ENCODE measurements around the gene HHIPL1. TPM values are rescaled to one million over a fixed set of nuclear protein-coding genes. Genes with fewer than 3 reads are reported as not detected.

HHIPL1 gene
- total RNA-seq, 2 experiments from 2014 or later, result 0.09 TPM; not detected in 1

GRCh38 chr14:99706107-99706900, 61.4 kb downstream of the HHIPL1 start:
- Mint-ChIP-seq H3K36me3 (peaks cover 5% of the 10 kb centered on the region), H3K4me3 (no peak overlapping the region), H3K27me3 (peaks cover 6% of the 10 kb centered on the region), H3K9me3 (ENCODE audit: low read depth) (peaks cover 14% of the 10 kb centered on the region), H3K4me1 (no peaks in the 10 kb centered on the region), H3K27ac (no peak overlapping the region)
- DNase-seq, result no peak
- CTCF ChIA-PET, result no interaction called here
- ATAC-seq, result no peak

- Mint-ChIP-seq H3K9me3 (ENCODE audit: low read depth) (peaks cover 14% of the 10 kb centered on the region), H3K27ac (no peak overlapping the region), H3K4me1 (no peaks in the 10 kb centered on the region), H3K27me3 (peaks cover 6% of the 10 kb centered on the region), H3K4me3 (no peak overlapping the region), H3K36me3 (peaks cover 5% of the 10 kb centered on the region)
- DNase-seq (no peak), ATAC-seq (no peak)
- CTCF ChIA-PET, result no interaction called here
Measured at GRCh38 chr14:99707420-99707819, 62.5 kb downstream of the HHIPL1 start.

GRCh38 chr14:99707921-99708320, 63.0 kb downstream of the HHIPL1 start:
- Mint-ChIP-seq H3K27ac (no peak overlapping the region), H3K9me3 (ENCODE audit: low read depth) (peaks cover 12% of the 10 kb centered on the region), H3K4me3 (no peak overlapping the region), H3K27me3 (peaks cover 4% of the 10 kb centered on the region), H3K36me3 (peaks cover 3% of the 10 kb centered on the region), H3K4me1 (no peaks in the 10 kb centered on the region)
- DNase-seq, result no peak
- CTCF ChIA-PET, result no interaction called here
- no peak for ATAC-seq

- CTCF ChIA-PET, result no interaction called here
- no peaks in the 10 kb centered on the region for H3K4me1 Mint-ChIP-seq
- no peak overlapping the region for H3K27ac Mint-ChIP-seq
- DNase-seq (no peak), ATAC-seq (no peak)
- H3K27me3 Mint-ChIP-seq, result peaks cover 3% of the 10 kb centered on the region
- peaks cover 6% of the 10 kb centered on the region for H3K9me3 Mint-ChIP-seq (ENCODE audit: low read depth)
- H3K36me3 Mint-ChIP-seq, result no peaks in the 10 kb centered on the region
- H3K4me3 Mint-ChIP-seq, result no peak overlapping the region
Measured at GRCh38 chr14:99708449-99708848, 63.5 kb downstream of the HHIPL1 start.

- no peak overlapping the region for H3K27ac Mint-ChIP-seq
- H3K27me3 Mint-ChIP-seq, result peaks cover 9% of the 10 kb centered on the region
- no peaks in the 10 kb centered on the region for H3K9me3 Mint-ChIP-seq (ENCODE audit: low read depth)
- CTCF ChIA-PET, result interaction anchor here (0.6 kb wide), 1 partner anchor 22 kb away, joined by 3 read pairs; no protein-coding TSS in a partner anchor
- no peaks in the 10 kb centered on the region for H3K4me1 Mint-ChIP-seq
- H3K36me3 Mint-ChIP-seq, result no peaks in the 10 kb centered on the region
- H3K4me3 Mint-ChIP-seq, result no peak overlapping the region
- DNase-seq, result no peak
- no peak for ATAC-seq
Measured at GRCh38 chr14:99713972-99714371, 69.0 kb downstream of the HHIPL1 start.

GRCh38 chr14:99715266-99716000, 70.5 kb downstream of the HHIPL1 start:
- CTCF ChIA-PET, result interaction anchor here (2.9 kb wide), 1 partner anchor 15 kb away, joined by 14 read pairs; no protein-coding TSS in a partner anchor
- no peak for ATAC-seq
- no peaks in the 10 kb centered on the region for H3K4me1 Mint-ChIP-seq
- no peak for DNase-seq
- H3K27ac Mint-ChIP-seq, result no peak overlapping the region
- H3K27me3 Mint-ChIP-seq, result peaks cover 9% of the 10 kb centered on the region
- H3K4me3 Mint-ChIP-seq, result no peak overlapping the region
- H3K36me3 Mint-ChIP-seq, result no peaks in the 10 kb centered on the region
- no peaks in the 10 kb centered on the region for H3K9me3 Mint-ChIP-seq (ENCODE audit: low read depth)

GRCh38 chr14:99716091-99716849, 71.3 kb downstream of the HHIPL1 start:
- DNase-seq, result no peak
- Mint-ChIP-seq H3K9me3 (ENCODE audit: low read depth) (no peaks in the 10 kb centered on the region), H3K27me3 (peaks cover 9% of the 10 kb centered on the region), H3K4me3 (no peak overlapping the region), H3K36me3 (no peaks in the 10 kb centered on the region), H3K4me1 (no peaks in the 10 kb centered on the region), H3K27ac (no peak overlapping the region)
- CTCF ChIA-PET, result interaction anchor here (2.9 kb wide), 1 partner anchor 14 kb away, joined by 14 read pairs; no protein-coding TSS in a partner anchor
- no peak for ATAC-seq

- Mint-ChIP-seq H3K36me3 (no peaks in the 10 kb centered on the region), H3K4me1 (no peaks in the 10 kb centered on the region), H3K27ac (no peak overlapping the region), H3K4me3 (no peak overlapping the region), H3K9me3 (ENCODE audit: low read depth) (no peaks in the 10 kb centered on the region), H3K27me3 (peaks cover 9% of the 10 kb centered on the region)
- no peak for ATAC-seq
- CTCF ChIA-PET, result interaction anchor here (2.9 kb wide), 1 partner anchor 13 kb away, joined by 14 read pairs; no protein-coding TSS in a partner anchor
- peak; percentile 34 for DNase-seq
Measured at GRCh38 chr14:99716850-99717681, 72.1 kb downstream of the HHIPL1 start.

- Mint-ChIP-seq H3K27ac (no peak overlapping the region), H3K4me3 (no peak overlapping the region), H3K27me3 (peaks cover 9% of the 10 kb centered on the region), H3K9me3 (ENCODE audit: low read depth) (no peaks in the 10 kb centered on the region), H3K4me1 (no peaks in the 10 kb centered on the region), H3K36me3 (no peaks in the 10 kb centered on the region)
- CTCF ChIA-PET, result interaction anchor here (2.9 kb wide), 1 partner anchor 13 kb away, joined by 14 read pairs; no protein-coding TSS in a partner anchor
- DNase-seq, result no peak
- ATAC-seq, result no peak
Measured at GRCh38 chr14:99717682-99718013, 72.7 kb downstream of the HHIPL1 start.

GRCh38 chr14:99718031-99718810, 73.3 kb downstream of the HHIPL1 start:
- H3K9me3 Mint-ChIP-seq (ENCODE audit: low read depth), result no peaks in the 10 kb centered on the region
- no peak overlapping the region for H3K4me3 Mint-ChIP-seq
- H3K27me3 Mint-ChIP-seq, result peaks cover 9% of the 10 kb centered on the region
- no peaks in the 10 kb centered on the region for H3K4me1 Mint-ChIP-seq
- H3K27ac Mint-ChIP-seq, result no peak overlapping the region
- CTCF ChIA-PET, result no interaction called here
- DNase-seq (peak; percentile 28), ATAC-seq (no peak)
- no peaks in the 10 kb centered on the region for H3K36me3 Mint-ChIP-seq

- H3K9me3 Mint-ChIP-seq (ENCODE audit: low read depth), result no peaks in the 10 kb centered on the region
- CTCF ChIA-PET, result no interaction called here
- ATAC-seq, result no peak
- no peak overlapping the region for H3K27ac Mint-ChIP-seq
- H3K36me3 Mint-ChIP-seq, result no peaks in the 10 kb centered on the region
- H3K4me1 Mint-ChIP-seq, result no peaks in the 10 kb centered on the region
- H3K4me3 Mint-ChIP-seq, result no peak overlapping the region
- peaks cover 8% of the 10 kb centered on the region for H3K27me3 Mint-ChIP-seq
- DNase-seq, result no peak
Measured at GRCh38 chr14:99718811-99719192, 73.9 kb downstream of the HHIPL1 start.

All from activated CD8-positive, alpha-beta memory T cell treated with anti-CD3 and anti-CD28 coated beads, Interleukin-2, amount 10 ng/mL, durations not matched to agents 7 days and 5 days (primary cell).